ENCODE data around the gene MYO5B.

MYO5B gene

DNA sequence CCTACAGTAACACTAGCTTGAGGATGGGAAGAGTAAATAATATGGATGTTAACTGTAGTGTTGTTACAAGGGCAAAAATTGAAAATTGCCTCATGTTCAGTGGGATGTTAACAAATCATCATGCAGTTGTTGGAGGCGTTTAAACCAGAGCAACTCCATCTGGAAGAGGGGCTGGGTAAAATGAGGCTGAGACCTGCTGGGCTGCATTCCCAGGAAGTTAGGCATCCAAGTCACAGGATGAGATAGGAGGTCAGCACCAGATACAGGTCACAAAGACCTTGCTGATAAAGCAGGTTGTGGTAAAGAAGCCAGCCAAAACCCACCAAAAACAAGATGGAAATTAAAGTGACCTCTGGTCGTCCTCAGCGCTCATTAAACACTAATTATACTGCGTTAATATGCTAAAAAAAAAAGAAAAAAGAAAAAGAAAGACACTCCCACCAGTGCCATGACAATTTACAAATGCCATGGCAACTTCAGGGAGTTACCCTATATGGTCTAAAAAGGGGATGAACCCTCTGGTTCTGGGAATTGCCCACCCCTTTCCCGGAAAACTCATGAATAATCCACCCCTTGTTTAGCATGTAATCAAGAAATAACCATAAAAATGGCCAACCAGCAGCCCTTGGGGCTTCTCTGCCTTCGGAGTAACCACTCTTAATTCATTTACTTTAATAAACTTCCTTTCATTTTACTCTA, 101.4 kb downstream of the MYO5B start:
- no peaks in the 10 kb centered on the region for H3K27me3 ChIP-seq (ENCODE audit: control insufficient read depth, insufficient read depth, low read length)
- no peak overlapping the region for H3K4me3 ChIP-seq (ENCODE audit: low read depth, low read length)
- no peaks in the 10 kb centered on the region for H3K36me3 ChIP-seq (ENCODE audit: control insufficient read depth, insufficient read depth, low read length)
- H3K4me1 ChIP-seq (ENCODE audit: control insufficient read depth, insufficient read depth, low read length): peaks cover 35% of the 10 kb centered on the region
- no peak overlapping the region for H3K9ac ChIP-seq (ENCODE audit: low read depth, low read length)
- no peaks in the 10 kb centered on the region for H3K9me3 ChIP-seq (ENCODE audit: control insufficient read depth, insufficient read depth, low read length)

DNA sequence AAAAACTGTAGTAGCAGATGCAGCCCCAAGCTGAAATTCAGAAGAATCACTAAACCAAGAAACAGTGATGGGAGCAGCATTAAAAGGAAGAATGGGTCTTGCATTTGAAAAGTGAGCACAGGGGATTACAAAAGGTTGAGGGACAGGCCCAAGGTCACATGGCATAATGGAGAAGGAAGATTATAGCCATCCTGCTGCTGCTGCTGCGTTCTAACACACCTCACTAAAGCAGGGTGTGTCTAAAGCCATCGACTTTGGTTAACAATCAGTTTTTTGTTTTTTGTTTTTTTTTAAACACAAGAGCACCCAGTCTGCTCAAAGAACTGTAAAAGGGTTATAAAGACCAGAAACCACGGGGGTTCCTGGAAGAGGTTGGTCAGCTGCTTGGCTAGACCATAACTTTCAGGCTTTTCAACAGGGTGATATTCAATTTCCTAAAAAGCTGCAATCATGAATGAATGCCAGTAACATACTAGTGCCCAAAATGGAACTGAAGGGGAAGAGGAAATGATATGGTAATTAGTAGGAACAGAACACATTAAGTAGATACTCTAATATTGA, 102.6 kb downstream of the MYO5B start:
- no peaks in the 10 kb centered on the region for H3K9me3 ChIP-seq (ENCODE audit: control insufficient read depth, insufficient read depth, low read length)
- H3K36me3 ChIP-seq (ENCODE audit: control insufficient read depth, insufficient read depth, low read length): no peaks in the 10 kb centered on the region
- no peak overlapping the region for H3K9ac ChIP-seq (ENCODE audit: low read depth, low read length)
- no peaks in the 10 kb centered on the region for H3K27me3 ChIP-seq (ENCODE audit: control insufficient read depth, insufficient read depth, low read length)
- H3K4me1 ChIP-seq (ENCODE audit: control insufficient read depth, insufficient read depth, low read length): peaks cover 35% of the 10 kb centered on the region
- H3K4me3 ChIP-seq (ENCODE audit: low read depth, low read length): no peak overlapping the region

DNA sequence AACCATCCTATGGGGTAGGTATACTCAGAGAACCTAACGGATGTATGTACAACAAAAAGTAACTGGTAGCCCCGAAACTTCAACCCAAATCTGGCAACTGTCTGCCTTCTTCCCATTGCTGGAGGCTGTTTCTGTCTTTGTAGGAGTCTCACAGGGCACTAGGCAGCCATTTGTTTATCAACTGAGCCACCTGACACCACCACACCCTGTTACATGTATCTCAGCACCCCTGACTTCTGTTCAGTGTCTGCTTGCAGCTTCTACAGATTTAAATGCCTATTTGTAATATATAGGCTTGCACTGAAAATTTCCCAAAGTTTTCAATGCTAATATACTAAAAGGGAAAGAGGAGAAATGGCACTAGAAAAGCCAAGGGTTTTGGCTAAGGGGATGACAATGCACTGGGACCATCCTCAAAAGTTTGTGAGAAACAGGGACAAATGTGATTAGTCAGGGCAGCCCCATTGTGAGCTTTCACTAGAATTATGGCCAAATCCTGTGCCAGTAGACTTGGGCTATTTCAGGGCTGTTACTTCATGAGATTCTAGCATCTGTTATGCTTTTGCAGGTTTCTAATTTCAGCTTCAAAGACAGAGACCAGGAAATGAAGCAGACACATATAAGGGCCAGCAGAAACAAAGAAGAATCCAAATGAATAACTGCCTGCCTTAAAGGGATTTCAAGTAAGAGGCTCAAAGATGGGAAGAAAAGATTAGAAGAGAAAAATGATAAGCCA, 103.3 kb downstream of the MYO5B start:
- H3K36me3 ChIP-seq (ENCODE audit: control insufficient read depth, insufficient read depth, low read length): no peaks in the 10 kb centered on the region
- no peaks in the 10 kb centered on the region for H3K9me3 ChIP-seq (ENCODE audit: control insufficient read depth, insufficient read depth, low read length)
- no peaks in the 10 kb centered on the region for H3K27me3 ChIP-seq (ENCODE audit: control insufficient read depth, insufficient read depth, low read length)
- H3K4me1 ChIP-seq (ENCODE audit: control insufficient read depth, insufficient read depth, low read length): peaks cover 35% of the 10 kb centered on the region
- no peak overlapping the region for H3K9ac ChIP-seq (ENCODE audit: low read depth, low read length)
- no peak overlapping the region for H3K4me3 ChIP-seq (ENCODE audit: low read depth, low read length)

DNA sequence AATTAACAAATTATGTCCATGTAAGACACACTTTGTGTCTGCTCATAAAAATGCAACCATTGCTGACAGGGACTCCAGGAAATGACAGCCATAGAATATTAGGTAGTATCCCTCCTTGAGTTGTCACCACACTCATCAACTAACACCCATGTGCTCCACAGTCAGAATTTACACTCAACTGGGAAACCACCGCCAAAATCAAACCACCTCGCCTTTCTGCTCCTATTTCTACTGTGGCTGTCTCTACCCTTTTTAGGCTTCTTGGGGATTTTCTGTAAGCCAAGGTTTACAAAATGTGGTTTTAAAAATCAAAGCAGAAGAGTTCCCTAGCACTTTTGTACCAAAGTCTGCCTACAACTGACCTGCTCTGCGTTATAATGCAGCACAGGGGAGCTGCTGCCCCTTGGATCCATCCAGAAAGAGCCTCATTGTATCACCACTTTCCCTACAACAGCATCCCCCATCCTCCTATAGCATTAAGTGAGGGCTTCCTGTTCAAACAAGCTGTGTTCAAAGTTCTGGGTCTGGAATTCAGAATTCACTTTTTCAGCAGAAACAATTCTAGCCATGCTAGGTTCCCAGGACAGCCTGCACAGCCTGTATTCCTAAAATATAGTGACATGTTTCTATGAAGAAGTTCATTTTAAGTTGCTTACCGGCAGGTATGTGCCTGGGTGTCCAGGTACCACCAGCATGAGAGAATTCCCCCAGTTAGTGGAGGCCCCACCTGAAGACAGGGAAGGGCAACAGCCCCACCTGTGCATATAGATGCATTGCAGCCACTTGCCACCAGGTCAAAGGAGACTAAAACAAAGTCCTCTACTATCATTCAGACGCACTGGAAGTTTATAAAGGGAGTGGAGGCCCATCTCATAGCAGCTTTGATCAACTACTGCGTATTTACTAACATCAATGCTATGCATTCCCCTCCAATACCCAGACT, 104.3 kb downstream of the MYO5B start:
- Histone ChIP-seq H3K9ac (ENCODE audit: low read depth, low read length) (no peak overlapping the region), H3K9me3 (ENCODE audit: control insufficient read depth, insufficient read depth, low read length) (no peaks in the 10 kb centered on the region), H3K36me3 (ENCODE audit: control insufficient read depth, insufficient read depth, low read length) (no peaks in the 10 kb centered on the region), H3K4me1 (ENCODE audit: control insufficient read depth, insufficient read depth, low read length) (peaks cover 35% of the 10 kb centered on the region), H3K4me3 (ENCODE audit: low read depth, low read length) (no peak overlapping the region), H3K27me3 (ENCODE audit: control insufficient read depth, insufficient read depth, low read length) (no peaks in the 10 kb centered on the region)

DNA sequence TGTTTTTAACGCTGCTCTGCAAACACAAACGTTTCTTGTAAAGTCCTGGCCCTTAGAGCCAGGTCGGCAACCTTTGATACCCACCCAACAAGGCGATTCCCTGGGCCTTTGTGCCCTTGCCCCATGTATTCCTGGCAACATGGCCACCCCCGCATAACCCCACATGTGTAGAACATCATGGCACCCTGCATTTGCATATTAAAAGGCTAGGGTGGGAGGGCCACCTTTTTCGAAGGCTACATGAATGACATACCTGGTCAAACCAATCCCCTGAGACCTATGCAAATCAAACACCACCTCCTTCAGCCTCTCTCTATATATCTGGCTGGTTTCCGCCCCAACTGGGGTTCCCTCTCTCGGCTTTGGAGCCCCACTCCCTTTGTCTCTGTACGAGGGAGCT, 105.2 kb downstream of the MYO5B start:
- Histone ChIP-seq H3K4me3 (ENCODE audit: low read depth, low read length) (no peak overlapping the region), H3K4me1 (ENCODE audit: control insufficient read depth, insufficient read depth, low read length) (peaks cover 35% of the 10 kb centered on the region), H3K9me3 (ENCODE audit: control insufficient read depth, insufficient read depth, low read length) (no peaks in the 10 kb centered on the region), H3K9ac (ENCODE audit: low read depth, low read length) (no peak overlapping the region), H3K27me3 (ENCODE audit: control insufficient read depth, insufficient read depth, low read length) (no peaks in the 10 kb centered on the region), H3K36me3 (ENCODE audit: control insufficient read depth, insufficient read depth, low read length) (no peaks in the 10 kb centered on the region)

DNA sequence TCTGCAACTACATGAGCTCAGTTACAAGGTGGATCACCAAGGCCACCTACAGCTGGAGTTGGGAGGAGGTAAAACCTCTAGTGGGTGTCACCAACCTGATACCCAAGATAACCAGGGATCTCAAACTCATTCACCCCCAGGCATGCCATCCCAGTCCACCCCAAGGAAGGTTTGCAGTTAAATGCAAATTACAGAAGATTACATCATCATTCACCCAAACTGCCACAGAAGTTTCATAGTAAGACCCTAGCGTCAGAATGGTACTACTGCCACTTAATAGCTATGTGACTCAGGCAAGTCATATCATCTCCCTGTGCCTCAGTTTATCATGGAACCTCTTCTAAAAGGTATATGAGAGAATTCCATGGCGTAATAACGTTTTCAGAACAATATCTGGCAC, 111.2 kb downstream of the MYO5B start:
- Histone ChIP-seq H3K36me3 (ENCODE audit: control insufficient read depth, insufficient read depth, low read length) (no peaks in the 10 kb centered on the region), H3K4me3 (ENCODE audit: low read depth, low read length) (no peak overlapping the region), H3K4me1 (ENCODE audit: control insufficient read depth, insufficient read depth, low read length) (no peaks in the 10 kb centered on the region), H3K27me3 (ENCODE audit: control insufficient read depth, insufficient read depth, low read length) (no peaks in the 10 kb centered on the region), H3K9ac (ENCODE audit: low read depth, low read length) (no peak overlapping the region), H3K9me3 (ENCODE audit: control insufficient read depth, insufficient read depth, low read length) (no peaks in the 10 kb centered on the region)

DNA sequence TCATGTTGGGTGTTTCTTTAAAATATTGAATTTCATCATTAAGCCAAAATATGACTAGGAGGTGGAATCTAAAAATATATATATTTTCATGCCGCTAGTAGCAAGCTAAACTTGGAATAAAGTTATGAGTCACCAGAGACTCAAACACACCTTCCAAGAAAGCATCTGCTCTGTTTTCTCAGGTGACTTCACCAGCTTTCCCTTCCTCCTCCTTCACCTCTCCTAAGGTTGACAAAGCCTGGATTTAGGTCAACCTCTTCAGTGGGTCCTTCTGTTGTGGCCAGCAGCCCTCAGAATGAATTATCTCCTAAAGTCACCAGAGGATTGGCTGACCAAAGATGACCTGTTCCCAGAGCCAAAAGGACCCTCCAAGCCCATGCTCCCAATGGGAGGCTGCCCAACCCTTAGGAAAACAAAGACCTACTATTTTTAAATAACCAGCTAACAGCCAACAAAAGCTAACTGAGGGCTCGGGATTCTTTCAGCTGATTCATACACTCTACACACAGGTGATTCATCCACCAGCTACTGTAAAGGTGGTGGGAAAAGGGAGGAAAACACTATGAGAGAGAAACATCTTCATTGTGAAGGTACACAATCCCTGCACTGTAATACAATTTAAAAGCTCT, 113.9 kb downstream of the MYO5B start:
- Histone ChIP-seq H3K4me1 (ENCODE audit: control insufficient read depth, insufficient read depth, low read length) (no peaks in the 10 kb centered on the region), H3K36me3 (ENCODE audit: control insufficient read depth, insufficient read depth, low read length) (no peaks in the 10 kb centered on the region), H3K4me3 (ENCODE audit: low read depth, low read length) (no peak overlapping the region), H3K27me3 (ENCODE audit: control insufficient read depth, insufficient read depth, low read length) (no peaks in the 10 kb centered on the region), H3K9me3 (ENCODE audit: control insufficient read depth, insufficient read depth, low read length) (no peaks in the 10 kb centered on the region), H3K9ac (ENCODE audit: low read depth, low read length) (no peak overlapping the region)

DNA sequence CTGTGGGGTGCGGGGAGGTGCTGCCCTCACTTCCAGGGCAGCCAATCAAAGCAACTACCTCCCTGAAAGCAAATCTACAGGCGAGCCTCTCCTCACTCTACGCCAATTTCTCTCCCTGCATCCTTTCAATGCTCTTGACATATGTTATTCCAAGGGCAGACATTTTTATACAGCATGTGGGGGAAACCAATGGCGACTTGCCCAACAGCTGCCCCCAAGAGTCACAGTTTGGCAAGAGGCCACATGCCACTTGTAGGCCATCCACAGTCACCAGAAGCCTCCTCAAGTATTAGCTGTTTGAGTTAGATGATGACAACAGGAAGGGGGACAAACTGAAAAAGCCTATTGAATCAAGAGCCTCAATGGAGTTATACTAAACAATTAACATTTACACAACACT, 114.6 kb downstream of the MYO5B start:
- Histone ChIP-seq H3K4me1 (ENCODE audit: control insufficient read depth, insufficient read depth, low read length) (no peaks in the 10 kb centered on the region), H3K27me3 (ENCODE audit: control insufficient read depth, insufficient read depth, low read length) (no peaks in the 10 kb centered on the region), H3K4me3 (ENCODE audit: low read depth, low read length) (no peak overlapping the region), H3K9me3 (ENCODE audit: control insufficient read depth, insufficient read depth, low read length) (no peaks in the 10 kb centered on the region), H3K36me3 (ENCODE audit: control insufficient read depth, insufficient read depth, low read length) (no peaks in the 10 kb centered on the region), H3K9ac (ENCODE audit: low read depth, low read length) (no peak overlapping the region)

DNA sequence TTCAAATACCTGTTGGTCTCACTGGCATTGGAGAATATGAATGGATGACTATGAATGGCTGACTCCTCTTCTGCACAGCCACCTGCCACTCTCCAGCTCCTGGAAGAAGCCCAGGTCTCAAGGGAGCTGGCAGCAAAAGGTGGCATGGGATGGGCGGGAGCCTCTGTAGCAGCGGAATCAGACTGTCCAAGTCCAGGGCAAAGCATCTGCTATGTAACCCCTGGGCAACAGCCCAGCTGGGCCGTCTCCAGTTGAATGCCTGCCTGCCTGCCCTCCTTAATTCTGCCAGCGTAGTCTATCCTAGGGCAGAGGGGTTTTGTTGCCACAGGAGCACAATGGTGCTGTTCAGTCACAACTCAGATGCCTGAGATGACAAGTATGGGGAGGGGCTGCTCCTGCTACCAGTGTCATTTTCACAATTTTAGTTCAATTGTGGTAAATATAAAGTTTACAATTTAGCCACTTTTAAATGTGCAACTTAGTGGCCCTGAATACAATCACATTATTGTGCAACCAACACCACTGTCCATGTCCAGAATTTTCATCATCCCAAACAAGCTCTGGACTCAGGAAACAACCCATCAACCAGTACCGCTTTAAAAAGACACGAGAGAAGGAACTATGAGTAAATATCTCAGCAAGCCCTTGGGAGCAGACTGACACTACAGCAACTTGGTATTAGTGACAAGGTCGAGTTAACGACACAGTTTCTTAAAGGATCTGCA, 115.2 kb downstream of the MYO5B start:
- no peak overlapping the region for H3K9ac ChIP-seq (ENCODE audit: low read depth, low read length)
- no peaks in the 10 kb centered on the region for H3K4me1 ChIP-seq (ENCODE audit: control insufficient read depth, insufficient read depth, low read length)
- no peaks in the 10 kb centered on the region for H3K9me3 ChIP-seq (ENCODE audit: control insufficient read depth, insufficient read depth, low read length)
- no peaks in the 10 kb centered on the region for H3K36me3 ChIP-seq (ENCODE audit: control insufficient read depth, insufficient read depth, low read length)
- no peak overlapping the region for H3K4me3 ChIP-seq (ENCODE audit: low read depth, low read length)
- H3K27me3 ChIP-seq (ENCODE audit: control insufficient read depth, insufficient read depth, low read length): no peaks in the 10 kb centered on the region

DNA sequence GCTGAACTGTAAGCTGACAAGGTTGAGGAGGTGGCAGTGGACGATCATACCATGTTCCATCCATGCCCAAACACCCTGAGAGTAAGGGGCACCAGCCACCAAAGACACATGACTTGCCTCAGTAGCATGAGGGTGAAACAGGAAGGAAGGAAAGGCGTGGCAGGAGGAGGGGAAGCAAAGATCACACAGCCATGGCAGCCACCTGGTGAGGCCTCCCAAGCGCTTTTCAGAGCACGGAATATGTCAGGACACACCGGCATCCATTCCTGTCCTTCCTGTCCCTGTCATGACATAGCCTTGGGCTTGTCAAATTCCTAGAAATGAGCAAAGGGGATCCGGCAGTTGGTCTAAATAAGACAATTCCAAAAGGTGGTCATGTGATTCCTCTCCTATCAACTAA, 118.7 kb downstream of the MYO5B start:
- H3K9me3 ChIP-seq (ENCODE audit: control insufficient read depth, insufficient read depth, low read length): no peaks in the 10 kb centered on the region
- H3K36me3 ChIP-seq (ENCODE audit: control insufficient read depth, insufficient read depth, low read length): no peaks in the 10 kb centered on the region
- H3K9ac ChIP-seq (ENCODE audit: low read depth, low read length): no peak overlapping the region
- H3K4me3 ChIP-seq (ENCODE audit: low read depth, low read length): no peak overlapping the region
- H3K4me1 ChIP-seq (ENCODE audit: control insufficient read depth, insufficient read depth, low read length): no peaks in the 10 kb centered on the region
- H3K27me3 ChIP-seq (ENCODE audit: control insufficient read depth, insufficient read depth, low read length): no peaks in the 10 kb centered on the region

DNA sequence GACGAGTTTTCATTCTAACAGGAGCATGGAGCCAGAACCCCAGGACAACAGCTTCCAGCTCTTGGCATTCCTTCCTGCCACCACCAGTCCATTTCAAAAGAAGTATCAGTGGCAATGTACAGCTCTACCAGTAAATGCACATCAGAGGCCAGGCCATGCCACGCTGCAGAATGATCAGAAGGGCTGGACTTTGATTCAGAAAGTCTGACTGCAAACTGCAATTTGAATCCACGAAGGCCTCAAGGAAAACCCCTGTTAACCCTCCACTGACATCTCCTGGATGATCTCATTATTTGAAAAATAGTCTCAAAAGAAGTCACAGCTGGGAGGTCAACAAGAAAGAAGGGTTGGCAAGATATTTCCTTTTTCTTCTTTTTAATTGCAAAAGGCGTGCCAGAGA, 119.2 kb downstream of the MYO5B start:
- Histone ChIP-seq H3K4me1 (ENCODE audit: control insufficient read depth, insufficient read depth, low read length) (no peaks in the 10 kb centered on the region), H3K4me3 (ENCODE audit: low read depth, low read length) (no peak overlapping the region), H3K9ac (ENCODE audit: low read depth, low read length) (no peak overlapping the region), H3K27me3 (ENCODE audit: control insufficient read depth, insufficient read depth, low read length) (no peaks in the 10 kb centered on the region), H3K9me3 (ENCODE audit: control insufficient read depth, insufficient read depth, low read length) (no peaks in the 10 kb centered on the region), H3K36me3 (ENCODE audit: control insufficient read depth, insufficient read depth, low read length) (no peaks in the 10 kb centered on the region)

Data from iPS-15b (cell line).